Stomach smooth muscle (tissue), 2 donors: Measurements from ENCODE around the gene GLG1.
"Not testable (repeated sequence)": the region's sequence is repeated elsewhere in the genome, so short reads cannot be mapped to it uniquely, and the experiment has no call there.

Experiments used
- H3K27ac ChIP-seq: one replicate; pipeline ENCODE4 v1.7.0; 2013; ENCODE audit warnings: mild to moderate bottlenecking, low read length, inconsistent platforms
- H3K27me3 ChIP-seq, 2 donors: one replicate each; pipeline ENCODE4 v1.7.0; 2013; ENCODE audit warnings: low read length in 2 of 2; ENCODE audit not compliant: insufficient read depth in 2 of 2, control insufficient read depth in 1 of 2
- H3K36me3 ChIP-seq, 2 donors: one replicate each; pipeline ENCODE4 v1.7.0; 2013; ENCODE audit warnings: low read length in 2 of 2; ENCODE audit not compliant: control insufficient read depth in 2 of 2, insufficient read depth in 2 of 2
- H3K4me1 ChIP-seq: one replicate; pipeline ENCODE4 v1.7.0; 2013; ENCODE audit warnings: low read length; ENCODE audit not compliant: control insufficient read depth, insufficient read depth
- H3K4me3 ChIP-seq, 2 donors: one replicate each; pipeline ENCODE4 v1.7.0; 2013; ENCODE audit warnings: low read length in 2 of 2
- H3K9ac ChIP-seq, 2 donors: one replicate each; pipeline ENCODE4 v1.7.0; 2013; ENCODE audit warnings: low read length in 2 of 2, mild to moderate bottlenecking in 1 of 2
- H3K9me3 ChIP-seq, 2 donors: one replicate each; pipeline ENCODE4 v1.7.0; 2013; ENCODE audit warnings: low read length in 2 of 2; ENCODE audit not compliant: control insufficient read depth in 2 of 2
- donor health status: healthy.
- donor health status: Pancreatic carcinoma.

Gene GLG1

DNA sequence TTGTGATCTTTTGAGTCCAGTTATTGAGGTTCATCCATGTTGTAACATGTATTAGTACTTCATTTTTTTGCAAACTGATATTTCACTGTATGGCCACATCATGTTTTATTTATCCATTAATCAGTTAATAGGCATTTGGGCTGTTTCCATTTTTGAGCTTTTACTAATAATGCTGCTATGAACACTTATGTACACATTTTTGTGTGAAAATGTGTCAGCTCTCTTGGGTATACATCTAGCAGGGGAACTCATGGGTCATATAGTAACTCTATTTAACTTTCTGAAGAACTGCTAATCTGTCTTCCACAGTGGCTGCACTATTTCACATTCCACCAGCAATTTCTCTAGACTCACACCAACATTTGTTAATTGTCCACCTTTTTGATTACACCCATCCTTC lies 82.0 kb downstream of the GLG1 start:
- Histone ChIP-seq H3K36me3 (peaks cover 0 to 4% of the 10 kb centered on the region in 2 donors), H3K4me1 (no peaks in the 10 kb centered on the region), H3K4me3 (no peak overlapping the region)

DNA sequence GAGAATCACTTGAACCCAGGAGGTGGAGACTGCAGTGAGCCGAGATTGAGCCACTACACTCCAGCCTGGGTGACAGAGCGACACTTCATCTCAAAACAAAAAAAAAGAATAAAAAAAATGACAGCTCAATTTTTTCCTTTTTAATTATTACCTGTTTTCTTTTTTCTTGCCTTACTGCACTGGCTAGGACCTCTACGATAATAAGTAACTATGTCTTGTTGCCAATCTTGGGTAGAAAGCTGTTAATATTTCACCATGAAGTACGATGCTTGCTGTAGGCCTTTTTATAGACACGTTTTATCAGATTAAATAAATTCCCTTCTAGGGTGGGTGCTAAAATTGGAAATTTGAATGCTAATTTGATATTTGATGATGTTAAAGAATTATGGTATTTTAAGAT lies 82.8 kb downstream of the GLG1 start:
- no peaks in the 10 kb centered on the region for H3K9me3 ChIP-seq
- no peak overlapping the region for H3K4me3 ChIP-seq
- no peaks in the 10 kb centered on the region for H3K27me3 ChIP-seq
- H3K4me1 ChIP-seq = no peaks in the 10 kb centered on the region
- no peak overlapping the region for H3K27ac ChIP-seq
- peaks cover 0 to 4% of the 10 kb centered on the region in 2 donors for H3K36me3 ChIP-seq
- H3K9ac ChIP-seq = no peak overlapping the region

More for the DNA sequence above, 82.0 kb downstream of the GLG1 start:
- H3K9ac ChIP-seq = no peak overlapping the region
- no peak overlapping the region for H3K27ac ChIP-seq
- no peaks in the 10 kb centered on the region for H3K9me3 ChIP-seq
- no peaks in the 10 kb centered on the region for H3K27me3 ChIP-seq

- not testable (repeated sequence) for H3K27ac ChIP-seq, H3K9me3 ChIP-seq, H3K4me3 ChIP-seq, H3K9ac ChIP-seq, H3K4me1 ChIP-seq, H3K36me3 ChIP-seq, H3K27me3 ChIP-seq
Measured at GRCh38 chr16:74523706-74524105, 83.2 kb downstream of the GLG1 start.

DNA sequence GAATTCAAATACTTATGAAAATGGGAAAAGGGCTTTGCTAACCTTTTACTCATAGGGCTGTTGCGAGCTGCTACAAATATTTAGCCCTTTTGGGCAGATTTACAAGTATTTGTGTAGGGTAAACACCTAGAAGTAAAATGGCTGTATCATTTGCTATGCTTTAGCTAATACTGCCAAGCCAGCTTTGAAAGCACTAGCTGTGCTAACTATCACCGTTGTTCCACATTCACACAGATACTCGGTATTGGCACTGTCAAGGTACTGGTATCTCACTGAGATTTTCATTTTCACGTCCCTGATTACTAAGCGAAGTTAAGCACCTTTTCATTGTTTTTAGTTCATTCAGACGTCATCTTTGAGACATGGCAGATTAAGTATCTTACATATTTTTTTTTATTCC lies 84.8 kb downstream of the GLG1 start:
- Histone ChIP-seq H3K4me3 (no peak overlapping the region), H3K9me3 (no peaks in the 10 kb centered on the region), H3K4me1 (no peaks in the 10 kb centered on the region), H3K9ac (no peak overlapping the region), H3K27me3 (no peaks in the 10 kb centered on the region), H3K27ac (no peak overlapping the region), H3K36me3 (peaks cover 0 to 4% of the 10 kb centered on the region in 2 donors)

DNA sequence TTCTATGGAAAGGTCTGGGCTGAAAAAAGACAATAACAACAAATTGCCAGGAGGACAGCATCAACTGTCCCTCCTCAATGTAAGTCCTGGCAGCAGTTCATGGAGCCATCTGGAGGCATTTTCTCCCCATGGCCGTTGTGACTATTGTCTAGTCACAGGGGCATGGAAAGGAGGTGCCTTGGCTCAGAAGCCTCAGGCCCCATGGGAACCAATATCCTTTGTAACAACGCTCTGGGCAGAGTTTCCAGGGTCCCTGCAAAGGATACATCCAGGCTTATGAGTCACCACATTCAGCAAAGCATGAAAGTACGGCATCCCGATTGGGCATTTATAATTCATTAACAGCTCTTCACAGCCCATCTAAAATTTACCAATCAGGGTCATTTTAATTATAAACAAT lies 85.2 kb downstream of the GLG1 start:
- H3K4me1 ChIP-seq = no peaks in the 10 kb centered on the region
- no peak overlapping the region for H3K9ac ChIP-seq
- H3K36me3 ChIP-seq = peaks cover 0 to 4% of the 10 kb centered on the region in 2 donors
- no peaks in the 10 kb centered on the region for H3K9me3 ChIP-seq
- no peak overlapping the region for H3K27ac ChIP-seq
- no peak overlapping the region for H3K4me3 ChIP-seq
- no peaks in the 10 kb centered on the region for H3K27me3 ChIP-seq

DNA sequence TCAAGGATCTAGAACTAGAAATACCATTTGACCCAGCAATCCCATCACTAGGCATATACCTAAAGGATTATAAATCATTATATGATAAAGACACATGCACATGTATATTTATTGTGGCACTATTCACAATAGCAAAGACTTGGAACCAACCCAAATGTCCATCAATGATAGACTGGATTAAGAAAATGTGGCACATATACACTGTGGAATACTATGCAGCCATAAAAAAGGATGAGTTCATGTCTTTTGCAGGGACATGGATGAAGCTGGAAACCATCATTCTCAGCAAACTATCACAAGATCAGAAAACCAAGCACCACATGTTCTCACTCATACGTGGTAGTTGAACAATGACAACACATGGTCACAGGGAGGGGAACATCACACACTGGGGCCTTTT lies 88.0 kb downstream of the GLG1 start:
- not testable (repeated sequence) for H3K36me3 ChIP-seq, H3K9me3 ChIP-seq, H3K4me3 ChIP-seq, H3K4me1 ChIP-seq, H3K27ac ChIP-seq, H3K9ac ChIP-seq, H3K27me3 ChIP-seq

- H3K4me1 ChIP-seq = no peaks in the 10 kb centered on the region
- no peak overlapping the region for H3K27ac ChIP-seq
- no peaks in the 10 kb centered on the region for H3K9me3 ChIP-seq
- no peak overlapping the region for H3K4me3 ChIP-seq
- no peaks in the 10 kb centered on the region for H3K27me3 ChIP-seq
- H3K36me3 ChIP-seq = peaks cover 2 to 3% of the 10 kb centered on the region in 2 donors
- H3K9ac ChIP-seq = no peak overlapping the region
Measured at GRCh38 chr16:74511961-74512360, 95.0 kb downstream of the GLG1 start.

- Histone ChIP-seq H3K4me1 (no peaks in the 10 kb centered on the region), H3K4me3 (no peak overlapping the region), H3K36me3 (peaks cover 9 to 14% of the 10 kb centered on the region in 2 donors), H3K27ac (no peak overlapping the region), H3K27me3 (no peaks in the 10 kb centered on the region), H3K9ac (no peak overlapping the region), H3K9me3 (no peaks in the 10 kb centered on the region)
Measured at GRCh38 chr16:74505011-74505410, 101.9 kb downstream of the GLG1 start.

GRCh38 chr16:74503412-74503811 lies 103.5 kb downstream of the GLG1 start:
- Histone ChIP-seq H3K27me3 (no peaks in the 10 kb centered on the region), H3K36me3 (peaks cover 10 to 13% of the 10 kb centered on the region in 2 donors), H3K9me3 (no peaks in the 10 kb centered on the region), H3K9ac (no peak overlapping the region), H3K4me1 (no peaks in the 10 kb centered on the region), H3K27ac (no peak overlapping the region), H3K4me3 (no peak overlapping the region)

- Histone ChIP-seq H3K9ac (peak overlapping the region in 1 of 2 donors; percentile 36), H3K27ac (no peak overlapping the region), H3K36me3 (peaks cover 10 to 11% of the 10 kb centered on the region in 2 donors), H3K4me3 (no peak overlapping the region), H3K27me3 (no peaks in the 10 kb centered on the region), H3K4me1 (no peaks in the 10 kb centered on the region), H3K9me3 (no peaks in the 10 kb centered on the region)
Measured at GRCh38 chr16:74501484-74502478, 105.1 kb downstream of the GLG1 start.

- Histone ChIP-seq H3K27me3 (no peaks in the 10 kb centered on the region), H3K27ac (no peak overlapping the region), H3K4me3 (no peak overlapping the region), H3K36me3 (peaks cover 11% of the 10 kb centered on the region in 2 donors), H3K9ac (no peak overlapping the region), H3K9me3 (no peaks in the 10 kb centered on the region), H3K4me1 (no peaks in the 10 kb centered on the region)
Measured at GRCh38 chr16:74500907-74501306, 106.0 kb downstream of the GLG1 start.
